BE2C (cell line): ENCODE results near the gene ZNF559.
"Not testable (repeated sequence)": the region's sequence is repeated elsewhere in the genome, so short reads cannot be mapped to it uniquely, and the experiment has no call there.

Experiments used
- DNase-seq: peaks from one replicate; pipeline ENCODE4 v3.0.0-alpha.2; 2020
- H3K27me3 ChIP-seq: fragments of 250-450 bp; sonication (Bioruptor Pico); 2 replicates; pipeline ENCODE4 v1.5.1; 2020; ENCODE audit warnings: mild to moderate bottlenecking
- H3K36me3 ChIP-seq: fragments of 250-450 bp; sonication (Bioruptor Pico); 2 replicates; pipeline ENCODE4 v1.5.1; 2020; ENCODE audit warnings: mild to moderate bottlenecking
- H3K4me1 ChIP-seq: fragments of 250-450 bp; sonication (Bioruptor Pico); 2 replicates; pipeline ENCODE4 v1.5.1; 2020
- H3K4me3 ChIP-seq: 2 replicates; pipeline ENCODE4 v1.5.1; 2011; ENCODE audit warnings: low read depth, low read length
- H3K9me3 ChIP-seq: fragments of 250-450 bp; sonication (Bioruptor Pico); 2 replicates; pipeline ENCODE4 v1.5.1; 2020
- TF ChIP-seq, protein P1 (sequence below): IDR thresholded peaks from 2 replicates; pipeline ENCODE4 v1.5.1; 2012; ENCODE audit warnings: mild to moderate bottlenecking, low read depth, low read length

The ZNF559 gene

DNA sequence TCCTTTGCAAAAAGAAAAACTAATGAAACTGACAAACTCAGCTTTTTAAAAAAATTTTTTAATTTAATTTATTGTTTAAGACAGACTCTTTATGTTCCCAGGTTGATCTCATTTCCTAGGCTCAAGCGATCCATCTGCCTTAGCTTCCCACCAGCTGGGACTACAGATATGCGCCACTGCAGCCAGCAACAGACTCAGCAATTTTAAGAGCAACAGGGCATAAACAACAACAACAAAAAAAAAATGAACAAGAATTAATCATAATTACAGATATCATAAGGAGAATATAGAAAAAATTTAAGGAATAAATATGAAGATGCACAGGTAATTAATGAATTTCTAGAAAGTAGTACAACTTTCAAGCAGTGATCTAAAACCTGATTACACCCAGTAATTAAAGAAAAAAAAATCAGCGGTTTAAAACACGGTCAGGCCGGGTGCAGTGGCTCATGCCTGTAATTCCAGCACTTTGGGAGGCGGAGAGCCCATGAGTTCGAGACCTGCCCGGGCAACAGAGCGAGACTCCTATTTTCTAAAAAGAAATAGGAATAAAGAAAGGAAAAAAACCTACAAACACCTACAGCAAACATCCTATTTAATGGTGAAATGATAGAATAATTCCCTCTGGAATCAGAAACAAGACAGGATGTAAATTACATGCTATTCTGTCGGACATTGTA, 15.7 kb upstream of the ZNF559 start:
- DNase-seq = no peak
- no peaks in the 10 kb centered on the region for H3K36me3 ChIP-seq
- TF ChIP-seq, protein P1, sequence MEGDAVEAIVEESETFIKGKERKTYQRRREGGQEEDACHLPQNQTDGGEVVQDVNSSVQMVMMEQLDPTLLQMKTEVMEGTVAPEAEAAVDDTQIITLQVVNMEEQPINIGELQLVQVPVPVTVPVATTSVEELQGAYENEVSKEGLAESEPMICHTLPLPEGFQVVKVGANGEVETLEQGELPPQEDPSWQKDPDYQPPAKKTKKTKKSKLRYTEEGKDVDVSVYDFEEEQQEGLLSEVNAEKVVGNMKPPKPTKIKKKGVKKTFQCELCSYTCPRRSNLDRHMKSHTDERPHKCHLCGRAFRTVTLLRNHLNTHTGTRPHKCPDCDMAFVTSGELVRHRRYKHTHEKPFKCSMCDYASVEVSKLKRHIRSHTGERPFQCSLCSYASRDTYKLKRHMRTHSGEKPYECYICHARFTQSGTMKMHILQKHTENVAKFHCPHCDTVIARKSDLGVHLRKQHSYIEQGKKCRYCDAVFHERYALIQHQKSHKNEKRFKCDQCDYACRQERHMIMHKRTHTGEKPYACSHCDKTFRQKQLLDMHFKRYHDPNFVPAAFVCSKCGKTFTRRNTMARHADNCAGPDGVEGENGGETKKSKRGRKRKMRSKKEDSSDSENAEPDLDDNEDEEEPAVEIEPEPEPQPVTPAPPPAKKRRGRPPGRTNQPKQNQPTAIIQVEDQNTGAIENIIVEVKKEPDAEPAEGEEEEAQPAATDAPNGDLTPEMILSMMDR = no peak
- peak overlapping the region; percentile 92; the same call in 1 of the 2 replicates for H3K4me3 ChIP-seq
- no peaks in the 10 kb centered on the region for H3K4me1 ChIP-seq
- no peaks in the 10 kb centered on the region for H3K27me3 ChIP-seq
- no peaks in the 10 kb centered on the region for H3K9me3 ChIP-seq

DNA sequence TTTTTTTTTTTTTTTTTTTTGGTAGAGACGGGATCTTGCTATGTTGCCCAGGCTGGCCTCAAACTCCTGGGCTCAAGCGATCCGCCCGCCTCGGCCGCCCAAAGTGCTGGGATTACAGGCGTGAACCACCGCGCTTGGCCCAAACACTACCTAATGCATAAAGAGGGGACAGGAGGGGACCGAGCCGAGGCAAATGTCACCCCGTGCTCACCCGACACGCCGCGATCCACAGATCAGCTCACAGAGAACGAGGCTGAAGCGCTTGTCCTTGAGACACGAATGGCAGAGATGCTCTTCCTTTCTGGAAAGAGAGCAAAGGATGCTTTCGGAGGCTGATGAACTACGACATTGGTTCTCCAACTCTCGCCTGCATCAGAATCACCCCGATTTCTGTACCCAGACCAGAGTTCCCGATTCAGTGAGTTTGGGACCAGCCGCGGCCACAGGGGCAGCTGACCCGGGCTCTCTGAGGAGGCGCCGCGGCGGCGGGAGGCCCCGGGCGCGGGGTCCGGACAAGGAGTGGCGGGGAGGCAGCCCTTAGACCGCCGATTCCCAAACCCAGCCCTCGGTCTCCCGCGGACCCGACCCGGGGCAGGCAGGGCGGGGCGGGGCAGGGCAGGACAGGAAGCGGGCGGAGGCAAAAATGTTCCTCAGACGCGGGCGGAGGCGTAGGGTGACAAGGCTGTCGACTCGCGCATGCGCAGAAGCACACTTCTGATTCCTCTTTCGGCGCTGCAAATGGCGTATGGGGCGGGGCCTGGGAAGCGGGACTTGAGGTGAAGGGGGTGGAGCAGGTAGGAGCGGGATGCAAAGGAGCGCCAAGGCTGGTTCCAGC, 14.6 kb upstream of the ZNF559 start, which contains the start of gene ZNF699:
Gene ZNF699 (minus strand): TSS at position 700 of the 835 bp plus-strand sequence. CDS start 4,719 bp downstream, outside the sequence.
- H3K4me3 ChIP-seq = peak within 1 kb of the TSS; percentile 92
- H3K9me3 ChIP-seq = no peaks in the 10 kb centered on the region
- DNase-seq = peak; percentile 97
- no peaks in the 10 kb centered on the region for H3K4me1 ChIP-seq
- H3K36me3 ChIP-seq = no peaks in the 10 kb centered on the region
- TF ChIP-seq, protein P1 = no peak
- no peaks in the 10 kb centered on the region for H3K27me3 ChIP-seq

DNA sequence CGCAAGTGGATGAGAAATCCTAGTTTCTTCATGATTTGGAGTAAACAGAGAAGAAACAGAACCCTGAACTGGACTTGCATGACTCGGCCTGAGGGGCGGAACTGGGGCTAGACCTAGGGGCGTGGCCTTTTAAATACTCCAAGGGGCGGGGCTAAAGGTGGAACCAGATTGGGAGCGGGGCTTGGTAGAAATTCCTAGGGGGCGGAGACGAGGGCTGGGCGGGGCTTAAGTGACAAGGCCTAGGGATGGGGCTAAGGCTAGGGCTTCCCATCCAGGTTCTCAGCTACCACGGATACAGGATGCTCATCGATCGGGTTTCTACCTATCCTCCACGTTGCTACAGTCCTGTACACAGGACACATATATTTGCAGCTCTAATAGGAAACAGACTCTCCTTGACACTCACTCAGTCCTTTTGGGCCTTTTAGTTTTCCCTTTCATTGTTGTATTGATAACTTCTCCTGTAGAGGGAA, 14.0 kb upstream of the ZNF559 start:
- TF ChIP-seq, protein P1 = no peak
- no peaks in the 10 kb centered on the region for H3K36me3 ChIP-seq
- DNase-seq = peak; percentile 97
- no peaks in the 10 kb centered on the region for H3K27me3 ChIP-seq
- H3K9me3 ChIP-seq = no peaks in the 10 kb centered on the region
- peak overlapping the region; percentile 92 for H3K4me3 ChIP-seq
- no peaks in the 10 kb centered on the region for H3K4me1 ChIP-seq

DNA sequence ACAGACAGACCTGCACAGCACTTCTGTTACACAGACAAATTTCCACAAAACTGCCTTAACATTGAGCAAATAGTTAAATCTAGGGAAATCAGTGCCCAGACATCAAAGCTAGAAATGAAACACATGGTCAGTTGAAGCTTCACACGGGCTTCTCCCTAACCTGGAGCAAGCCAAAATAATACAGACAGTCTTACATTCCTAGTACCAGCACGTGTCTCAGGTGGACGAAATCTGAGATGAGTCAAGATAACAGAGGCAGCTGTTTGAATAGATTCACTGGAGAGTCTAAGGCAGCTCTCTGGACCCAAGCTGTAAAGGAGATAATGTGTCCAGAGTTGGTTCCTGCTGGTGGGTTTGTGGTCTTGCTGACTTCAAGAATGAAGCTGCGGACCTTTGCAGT, 10.2 kb upstream of the ZNF559 start:
- Histone ChIP-seq H3K36me3 (no peaks in the 10 kb centered on the region), H3K27me3 (no peaks in the 10 kb centered on the region), H3K9me3 (no peaks in the 10 kb centered on the region), H3K4me1 (no peaks in the 10 kb centered on the region), H3K4me3 (no peak overlapping the region)
- DNase-seq = no peak
- TF ChIP-seq, protein P1 = no peak

DNA sequence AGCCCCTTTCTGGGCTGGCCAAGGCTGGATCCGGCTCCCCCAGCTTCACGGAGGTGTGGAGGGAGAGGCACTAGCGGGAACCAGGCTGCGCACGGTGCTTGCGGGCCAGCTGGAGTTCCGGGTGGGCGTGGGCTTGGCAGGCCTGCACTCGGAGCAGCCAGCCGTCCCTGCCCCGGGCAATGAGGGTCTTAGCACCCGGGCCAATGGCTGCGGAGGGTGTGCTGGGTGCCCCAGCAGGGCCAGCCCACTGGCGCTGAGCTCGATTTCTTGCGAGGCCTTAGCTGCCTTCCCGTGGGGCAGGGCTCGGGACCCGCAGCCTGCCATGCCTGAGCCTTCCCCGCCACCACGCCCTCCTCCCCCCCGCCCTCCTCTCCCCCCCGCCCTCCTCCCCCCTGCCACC, 2.6 kb upstream of the ZNF559 start:
- TF ChIP-seq, protein P1 = no peak
- Histone ChIP-seq H3K27me3 (no peaks in the 10 kb centered on the region), H3K4me1 (no peaks in the 10 kb centered on the region; the same call in 1 of the 2 replicates), H3K9me3 (peaks cover 6% of the 10 kb centered on the region), H3K36me3 (0 out of 2 replicates have a peak, but pooled peaks cover 2% of the 10 kb centered on the region), H3K4me3 (no peak overlapping the region)
- DNase-seq = peak; percentile 4

DNA sequence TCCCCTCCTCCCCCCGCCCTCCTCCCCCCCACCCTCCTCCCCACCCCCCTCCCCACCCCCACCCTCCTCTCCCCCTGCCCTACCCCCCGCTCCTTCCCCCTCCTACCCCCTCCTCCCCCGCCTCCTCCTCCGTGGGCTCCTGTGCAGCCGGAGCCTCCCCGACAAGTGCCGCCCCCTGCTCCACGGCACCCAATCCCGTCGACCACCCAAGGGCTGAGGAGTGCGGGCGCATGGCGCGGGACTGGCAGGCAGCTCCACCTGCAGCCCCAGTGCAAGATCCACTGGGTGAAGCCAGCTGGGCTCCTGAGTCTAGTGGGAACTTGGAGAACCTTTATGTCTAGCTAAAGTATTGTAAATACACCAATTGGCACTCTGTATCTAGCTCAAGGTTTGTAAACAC, 2.2 kb upstream of the ZNF559 start:
- H3K4me1 ChIP-seq, H3K27me3 ChIP-seq, H3K4me3 ChIP-seq, H3K9me3 ChIP-seq, H3K36me3 ChIP-seq, DNase-seq: not testable (repeated sequence)

DNA sequence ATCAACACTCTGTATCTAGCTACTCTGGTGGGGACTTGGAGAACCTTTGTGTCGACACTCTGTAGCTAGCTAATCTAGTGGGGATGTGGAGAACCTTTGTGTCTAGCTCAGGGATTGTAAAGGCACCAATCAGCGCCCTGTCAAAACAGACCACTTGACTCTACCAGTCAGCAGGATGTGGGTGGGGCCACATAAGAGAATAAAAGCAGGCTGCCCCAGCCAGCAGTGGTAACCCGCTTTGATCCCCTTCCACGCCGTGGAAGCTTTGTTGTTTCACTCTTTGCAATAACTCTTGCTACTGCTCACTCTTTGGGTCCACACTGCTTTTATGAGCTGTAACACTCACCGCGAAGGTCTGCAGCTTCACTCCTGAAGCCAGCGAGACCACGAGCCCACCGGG, 1.8 kb upstream of the ZNF559 start:
- not testable (repeated sequence) for H3K36me3 ChIP-seq, H3K4me3 ChIP-seq, H3K27me3 ChIP-seq, H3K9me3 ChIP-seq, H3K4me1 ChIP-seq, DNase-seq
